Measurements from ENCODE around the gene UBE2L6. TPM values are rescaled to one million over a fixed set of nuclear protein-coding genes. Genes with fewer than 3 reads are reported as not detected.

UBE2L6 gene
- total RNA-seq, 1 donor from 2014 or later = 19.4 TPM

- no peak for TF ChIP-seq CTCF (conservative IDR thresholded peaks at IDR 0.05; ENCODE audit: low read depth, low read length)
- no peak overlapping the region for H3K4me3 ChIP-seq (ENCODE audit: low read depth, low read length)
- no peak for DNase-seq (ENCODE audit: low read depth)
These were observed 28.9 kb upstream of the UBE2L6 start for GRCh38 chr11:57596266-57596885.

- H3K4me3 ChIP-seq (ENCODE audit: low read depth, low read length) = no peak overlapping the region
- DNase-seq (ENCODE audit: low read depth) = no peak
- TF ChIP-seq CTCF (conservative IDR thresholded peaks at IDR 0.05; ENCODE audit: low read depth, low read length) = no peak
These were observed 20.7 kb upstream of the UBE2L6 start for GRCh38 chr11:57588046-57588710.

GRCh38 chr11:57586711-57587245, 19.3 kb upstream of the UBE2L6 start:
- no peak for TF ChIP-seq CTCF (conservative IDR thresholded peaks at IDR 0.05; ENCODE audit: low read depth, low read length)

GRCh38 chr11:57585301-57585700, 17.8 kb upstream of the UBE2L6 start:
- no peak overlapping the region for H3K4me3 ChIP-seq (ENCODE audit: low read depth, low read length)
- no peak for TF ChIP-seq CTCF (conservative IDR thresholded peaks at IDR 0.05; ENCODE audit: low read depth, low read length)
- no peak for DNase-seq (ENCODE audit: low read depth)

More at GRCh38 chr11:57586711-57587245, 19.3 kb upstream of the UBE2L6 start:
- no peak overlapping the region for H3K4me3 ChIP-seq (ENCODE audit: low read depth, low read length)
- DNase-seq (ENCODE audit: low read depth) = no peak

GRCh38 chr11:57584341-57584740, 16.9 kb upstream of the UBE2L6 start:
- no peak for TF ChIP-seq CTCF (conservative IDR thresholded peaks at IDR 0.05; ENCODE audit: low read depth, low read length)
- H3K4me3 ChIP-seq (ENCODE audit: low read depth, low read length) = no peak overlapping the region
- DNase-seq (ENCODE audit: low read depth) = no peak

GRCh38 chr11:57574061-57574460, 6.6 kb upstream of the UBE2L6 start:
- TF ChIP-seq CTCF (conservative IDR thresholded peaks at IDR 0.05; ENCODE audit: low read depth, low read length) = no peak
- no peak overlapping the region for H3K4me3 ChIP-seq (ENCODE audit: low read depth, low read length)
- DNase-seq (ENCODE audit: low read depth) = no peak
